HepG2 (cell line): ENCODE measurements around the gene LRP5. TPM values are rescaled to one million over a fixed set of nuclear protein-coding genes. Genes with fewer than 3 reads are reported as not detected.

Source experiments
- DNMT1 ChIP-seq: sonication (generic); formaldehyde crosslinking; IDR thresholded peaks from 2 replicates; pipeline ENCODE4 v1.5.1; 2020; ENCODE audit warnings: mild to moderate bottlenecking, missing genetic modification reagents
- FOXP1 ChIP-seq, 2 experiments: fragments of 450-650 bp in 1 of 2; IDR thresholded peaks; 2 replicates each; pipeline ENCODE4 v1.6.1; 2017 to 2018; ENCODE audit warnings: antibody characterized with exemption in 1 of 2
- NFKB2 ChIP-seq: sonication (generic); formaldehyde crosslinking; IDR thresholded peaks from 2 replicates; pipeline ENCODE4 v1.4.0; 2020; ENCODE audit warnings: missing genetic modification reagents, borderline replicate concordance
- SRSF4 ChIP-seq: fragments of 200-400 bp; formaldehyde crosslinking; IDR thresholded peaks from one replicate; pipeline ENCODE4 v1.6.1; 2018; ENCODE audit warnings: mild to moderate bottlenecking, low read depth, low read length, moderate library complexity; ENCODE audit not compliant: poor library complexity, severe bottlenecking
- XRCC5 ChIP-seq: fragments of 200-400 bp; formaldehyde crosslinking; optimal IDR thresholded peaks from 2 replicates; pipeline ENCODE3; 2017; ENCODE audit warnings: mild to moderate bottlenecking, low read length
- ZFX ChIP-seq: sonication (generic); formaldehyde crosslinking; IDR thresholded peaks from 2 replicates; pipeline ENCODE4 v1.4.0; 2020; ENCODE audit warnings: mild to moderate bottlenecking, low read depth, missing genetic modification reagents, moderate library complexity
- ZNF30 ChIP-seq: sonication (generic); formaldehyde crosslinking; IDR thresholded peaks from 2 replicates; pipeline ENCODE4 v1.5.0; 2020; ENCODE audit warnings: mild to moderate bottlenecking, missing genetic modification reagents
- ZNF333 ChIP-seq: sonication (generic); formaldehyde crosslinking; IDR thresholded peaks from 2 replicates; pipeline ENCODE4 v1.4.0; 2020; ENCODE audit warnings: mild to moderate bottlenecking, missing genetic modification reagents, borderline replicate concordance
- ZSCAN29 ChIP-seq: sonication (generic); formaldehyde crosslinking; conservative IDR thresholded peaks from 2 replicates; pipeline ENCODE4 v1.4.0; 2020; ENCODE audit warnings: mild to moderate bottlenecking, missing genetic modification reagents
- polyA plus RNA-seq, 8 experiments: library from polyadenylated mRNA; depleted of rRNA in 3 of 8; stranded (reverse) in 7 of 8; unstranded in 1 of 8; fragments of >200 nt; fragmentation: Illumina TruSeq in 4 of 8; extraction: Trizol in 4 of 8; gene quantifications; 2 replicates each; pipeline versions ENCODE4 v1.2.1 to v1.2.3, GENCODE V29; 2011 to 2016; ENCODE audit warnings: low read depth in 4 of 8, missing spikeins in 1 of 8, mixed read lengths in 1 of 8; ENCODE audit not compliant: insufficient read depth in 1 of 8
- total RNA-seq, 5 experiments: library from RNA; depleted of rRNA; stranded (reverse); fragments of >200 nt; fragmentation: Illumina TruSeq; extraction: Trizol; gene quantifications; 2 replicates each; pipeline ENCODE4 v1.2.3, GENCODE V29; 2016; ENCODE audit warnings: low read depth in 1 of 5
- TF ChIP-seq, protein P1 (sequence below): sonication (generic); formaldehyde crosslinking; IDR thresholded peaks from 2 replicates; pipeline ENCODE4 v1.4.0; 2020; ENCODE audit warnings: missing genetic modification reagents, mild to moderate bottlenecking, borderline replicate concordance
- TF ChIP-seq, protein P2 (sequence below): sonication (generic); formaldehyde crosslinking; IDR thresholded peaks from 2 replicates; pipeline ENCODE4 v1.5.1; 2020; ENCODE audit warnings: mild to moderate bottlenecking, missing genetic modification reagents
- TF ChIP-seq, protein P3 (sequence below): sonication (generic); formaldehyde crosslinking; IDR thresholded peaks from 2 replicates; pipeline ENCODE4 v1.4.0; 2020; ENCODE audit warnings: mild to moderate bottlenecking, low read depth, missing genetic modification reagents
- TF ChIP-seq, protein P4 (sequence below): IDR thresholded peaks from 2 replicates; pipeline ENCODE4 v1.6.1; 2012; ENCODE audit warnings: inconsistent platforms
- TF ChIP-seq, protein P5 (sequence below): sonication (generic); formaldehyde crosslinking; IDR thresholded peaks from 2 replicates; pipeline ENCODE4 v1.4.0; 2020; ENCODE audit warnings: missing genetic modification reagents, mild to moderate bottlenecking, borderline replicate concordance
- TF ChIP-seq, protein P6 (sequence below): sonication (generic); formaldehyde crosslinking; IDR thresholded peaks from 2 replicates; pipeline ENCODE4 v1.5.0; 2020; ENCODE audit warnings: mild to moderate bottlenecking, missing genetic modification reagents, moderate library complexity

The LRP5 gene
- total and polyA plus RNA-seq, 2 of the 13 experiments (the other 11 are each of a cell fraction or from before 2014, with no cell fraction given) = 40.4 to 64.0 TPM

DNA sequence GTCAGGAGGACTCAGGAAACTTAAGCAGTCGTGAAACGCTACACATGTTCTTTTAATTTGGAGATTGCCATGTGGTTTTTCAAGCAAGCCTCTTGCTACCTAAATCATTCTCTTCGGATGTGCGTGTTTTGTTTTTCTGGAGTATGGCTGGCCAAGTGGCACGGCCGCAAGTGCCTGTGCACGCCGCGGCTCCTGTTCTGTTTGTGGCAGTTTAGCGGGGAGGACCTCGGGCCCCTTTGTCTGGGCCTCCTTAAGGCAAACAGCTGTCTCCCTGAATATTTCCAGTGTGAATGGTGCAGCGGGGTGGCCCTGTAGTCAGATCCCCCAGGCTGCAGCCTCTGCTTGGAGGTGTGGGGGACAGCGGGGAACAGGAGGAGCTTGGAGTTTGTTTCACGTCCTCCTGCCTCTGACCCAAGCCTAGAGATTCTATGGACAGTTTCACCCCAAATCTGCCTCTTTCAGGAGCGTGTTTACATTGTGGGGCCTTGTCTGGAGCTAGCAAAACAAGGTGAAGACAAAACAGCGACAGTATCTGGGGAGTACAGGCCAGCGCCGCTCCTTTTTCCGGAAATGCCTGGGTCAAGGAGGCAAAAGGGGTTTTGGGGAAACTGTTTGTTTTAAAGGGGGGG, 1.3 kb downstream of the LRP5 start (continued):
- TF ChIP-seq, protein P1, sequence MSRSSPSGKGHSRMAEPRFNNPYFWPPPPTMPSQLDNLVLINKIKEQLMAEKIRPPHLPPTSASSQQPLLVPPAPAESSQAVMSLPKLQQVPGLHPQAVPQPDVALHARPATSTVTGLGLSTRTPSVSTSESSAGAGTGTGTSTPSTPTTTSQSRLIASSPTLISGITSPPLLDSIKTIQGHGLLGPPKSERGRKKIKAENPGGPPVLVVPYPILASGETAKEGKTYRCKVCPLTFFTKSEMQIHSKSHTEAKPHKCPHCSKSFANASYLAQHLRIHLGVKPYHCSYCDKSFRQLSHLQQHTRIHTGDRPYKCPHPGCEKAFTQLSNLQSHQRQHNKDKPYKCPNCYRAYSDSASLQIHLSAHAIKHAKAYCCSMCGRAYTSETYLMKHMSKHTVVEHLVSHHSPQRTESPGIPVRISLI (CRISPR knock-in tag) = no peak
- TF ChIP-seq SRSF4 (no peak), ZNF30 (CRISPR knock-in tag) (no peak), ZNF333 (no peak), FOXP1 (IDR thresholded peaks at IDR 0.05) (no peak), FOXP1 (CRISPR knock-in tag; IDR thresholded peaks at IDR 0.05) (peak; percentile 61; the same call in 1 of the 2 replicates), DNMT1 (CRISPR knock-in tag) (no peak), NFKB2 (CRISPR knock-in tag) (no peak; the same call in 1 of the 2 replicates), ZFX (CRISPR knock-in tag) (peak; percentile 81), XRCC5 (no peak), ZSCAN29 (CRISPR knock-in tag) (no peak)
- TF ChIP-seq, protein P2, sequence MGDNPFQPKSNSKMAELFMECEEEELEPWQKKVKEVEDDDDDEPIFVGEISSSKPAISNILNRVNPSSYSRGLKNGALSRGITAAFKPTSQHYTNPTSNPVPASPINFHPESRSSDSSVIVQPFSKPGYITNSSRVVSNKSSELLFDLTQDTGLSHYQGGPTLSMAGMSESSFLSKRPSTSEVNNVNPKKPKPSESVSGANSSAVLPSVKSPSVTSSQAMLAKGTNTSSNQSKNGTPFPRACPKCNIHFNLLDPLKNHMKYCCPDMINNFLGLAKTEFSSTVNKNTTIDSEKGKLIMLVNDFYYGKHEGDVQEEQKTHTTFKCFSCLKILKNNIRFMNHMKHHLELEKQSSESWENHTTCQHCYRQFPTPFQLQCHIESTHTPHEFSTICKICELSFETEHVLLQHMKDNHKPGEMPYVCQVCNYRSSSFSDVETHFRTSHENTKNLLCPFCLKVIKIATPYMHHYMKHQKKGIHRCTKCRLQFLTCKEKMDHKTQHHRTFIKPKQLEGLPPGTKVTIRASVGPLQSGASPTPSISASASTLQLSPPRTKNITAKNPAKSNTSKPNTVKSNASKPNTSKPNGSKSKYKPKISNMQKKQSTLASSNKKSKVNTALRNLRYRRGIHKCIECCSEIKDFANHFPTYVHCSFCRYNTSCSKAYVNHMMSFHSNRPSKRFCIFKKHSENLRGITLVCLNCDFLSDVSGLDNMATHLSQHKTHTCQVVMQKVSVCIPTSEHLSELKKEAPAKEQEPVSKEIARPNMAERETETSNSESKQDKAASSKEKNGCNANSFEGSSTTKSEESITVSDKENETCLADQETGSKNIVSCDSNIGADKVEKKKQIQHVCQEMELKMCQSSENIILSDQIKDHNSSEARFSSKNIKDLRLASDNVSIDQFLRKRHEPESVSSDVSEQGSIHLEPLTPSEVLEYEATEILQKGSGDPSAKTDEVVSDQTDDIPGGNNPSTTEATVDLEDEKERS (CRISPR knock-in tag) = no peak
- TF ChIP-seq, protein P3, sequence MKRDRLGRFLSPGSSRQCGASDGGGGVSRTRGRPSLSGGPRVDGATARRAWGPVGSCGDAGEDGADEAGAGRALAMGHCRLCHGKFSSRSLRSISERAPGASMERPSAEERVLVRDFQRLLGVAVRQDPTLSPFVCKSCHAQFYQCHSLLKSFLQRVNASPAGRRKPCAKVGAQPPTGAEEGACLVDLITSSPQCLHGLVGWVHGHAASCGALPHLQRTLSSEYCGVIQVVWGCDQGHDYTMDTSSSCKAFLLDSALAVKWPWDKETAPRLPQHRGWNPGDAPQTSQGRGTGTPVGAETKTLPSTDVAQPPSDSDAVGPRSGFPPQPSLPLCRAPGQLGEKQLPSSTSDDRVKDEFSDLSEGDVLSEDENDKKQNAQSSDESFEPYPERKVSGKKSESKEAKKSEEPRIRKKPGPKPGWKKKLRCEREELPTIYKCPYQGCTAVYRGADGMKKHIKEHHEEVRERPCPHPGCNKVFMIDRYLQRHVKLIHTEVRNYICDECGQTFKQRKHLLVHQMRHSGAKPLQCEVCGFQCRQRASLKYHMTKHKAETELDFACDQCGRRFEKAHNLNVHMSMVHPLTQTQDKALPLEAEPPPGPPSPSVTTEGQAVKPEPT (CRISPR knock-in tag) = peak; percentile 29; the same call in 1 of the 2 replicates
- TF ChIP-seq, protein P4, sequence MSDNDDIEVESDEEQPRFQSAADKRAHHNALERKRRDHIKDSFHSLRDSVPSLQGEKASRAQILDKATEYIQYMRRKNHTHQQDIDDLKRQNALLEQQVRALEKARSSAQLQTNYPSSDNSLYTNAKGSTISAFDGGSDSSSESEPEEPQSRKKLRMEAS = no peak; the same call in 1 of the 2 replicates
- TF ChIP-seq, protein P5, sequence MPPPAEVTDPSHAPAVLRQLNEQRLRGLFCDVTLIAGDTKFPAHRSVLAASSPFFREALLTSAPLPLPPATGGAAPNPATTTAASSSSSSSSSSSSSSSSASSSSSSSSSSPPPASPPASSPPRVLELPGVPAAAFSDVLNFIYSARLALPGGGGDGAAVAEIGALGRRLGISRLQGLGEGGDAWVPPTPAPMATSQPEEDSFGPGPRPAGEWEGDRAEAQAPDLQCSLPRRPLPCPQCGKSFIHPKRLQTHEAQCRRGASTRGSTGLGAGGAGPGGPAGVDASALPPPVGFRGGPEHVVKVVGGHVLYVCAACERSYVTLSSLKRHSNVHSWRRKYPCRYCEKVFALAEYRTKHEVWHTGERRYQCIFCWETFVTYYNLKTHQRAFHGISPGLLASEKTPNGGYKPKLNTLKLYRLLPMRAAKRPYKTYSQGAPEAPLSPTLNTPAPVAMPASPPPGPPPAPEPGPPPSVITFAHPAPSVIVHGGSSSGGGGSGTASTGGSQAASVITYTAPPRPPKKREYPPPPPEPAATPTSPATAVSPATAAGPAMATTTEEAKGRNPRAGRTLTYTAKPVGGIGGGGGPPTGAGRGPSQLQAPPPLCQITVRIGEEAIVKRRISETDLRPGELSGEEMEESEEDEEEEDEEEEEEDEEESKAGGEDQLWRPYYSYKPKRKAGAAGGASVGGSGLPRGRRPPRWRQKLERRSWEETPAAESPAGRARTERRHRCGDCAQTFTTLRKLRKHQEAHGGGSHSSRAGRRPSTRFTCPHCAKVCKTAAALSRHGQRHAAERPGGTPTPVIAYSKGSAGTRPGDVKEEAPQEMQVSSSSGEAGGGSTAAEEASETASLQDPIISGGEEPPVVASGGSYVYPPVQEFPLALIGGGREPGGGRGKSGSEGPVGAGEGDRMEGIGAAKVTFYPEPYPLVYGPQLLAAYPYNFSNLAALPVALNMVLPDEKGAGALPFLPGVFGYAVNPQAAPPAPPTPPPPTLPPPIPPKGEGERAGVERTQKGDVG (CRISPR knock-in tag) = no peak
- TF ChIP-seq, protein P6, sequence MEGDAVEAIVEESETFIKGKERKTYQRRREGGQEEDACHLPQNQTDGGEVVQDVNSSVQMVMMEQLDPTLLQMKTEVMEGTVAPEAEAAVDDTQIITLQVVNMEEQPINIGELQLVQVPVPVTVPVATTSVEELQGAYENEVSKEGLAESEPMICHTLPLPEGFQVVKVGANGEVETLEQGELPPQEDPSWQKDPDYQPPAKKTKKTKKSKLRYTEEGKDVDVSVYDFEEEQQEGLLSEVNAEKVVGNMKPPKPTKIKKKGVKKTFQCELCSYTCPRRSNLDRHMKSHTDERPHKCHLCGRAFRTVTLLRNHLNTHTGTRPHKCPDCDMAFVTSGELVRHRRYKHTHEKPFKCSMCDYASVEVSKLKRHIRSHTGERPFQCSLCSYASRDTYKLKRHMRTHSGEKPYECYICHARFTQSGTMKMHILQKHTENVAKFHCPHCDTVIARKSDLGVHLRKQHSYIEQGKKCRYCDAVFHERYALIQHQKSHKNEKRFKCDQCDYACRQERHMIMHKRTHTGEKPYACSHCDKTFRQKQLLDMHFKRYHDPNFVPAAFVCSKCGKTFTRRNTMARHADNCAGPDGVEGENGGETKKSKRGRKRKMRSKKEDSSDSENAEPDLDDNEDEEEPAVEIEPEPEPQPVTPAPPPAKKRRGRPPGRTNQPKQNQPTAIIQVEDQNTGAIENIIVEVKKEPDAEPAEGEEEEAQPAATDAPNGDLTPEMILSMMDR = no peak
